IPS-18a (cell line): ENCODE data around the gene ASB16.

ENCODE experiments used
- H3K27ac ChIP-seq: one replicate; pipeline ENCODE4 v1.5.1; 2013; ENCODE audit warnings: low read length
- H3K27me3 ChIP-seq: one replicate; pipeline ENCODE4 v1.6.1; 2013; ENCODE audit warnings: mild to moderate bottlenecking, low read length; ENCODE audit not compliant: control insufficient read depth, insufficient read depth
- H3K36me3 ChIP-seq: one replicate; pipeline ENCODE4 v1.6.1; 2013; ENCODE audit warnings: low read depth, low read length; ENCODE audit not compliant: control insufficient read depth
- H3K4me1 ChIP-seq: one replicate; pipeline ENCODE4 v1.6.1; 2013; ENCODE audit warnings: low read depth, low read length; ENCODE audit not compliant: control insufficient read depth
- H3K4me3 ChIP-seq: one replicate; pipeline ENCODE4 v1.5.1; 2013; ENCODE audit warnings: low read length
- H3K9ac ChIP-seq: one replicate; pipeline ENCODE4 v1.6.1; 2013; ENCODE audit warnings: mild to moderate bottlenecking, low read length, moderate library complexity
- H3K9me3 ChIP-seq: one replicate; pipeline ENCODE4 v1.6.1; 2013; ENCODE audit warnings: low read depth, low read length; ENCODE audit not compliant: control insufficient read depth

The ASB16 gene

DNA sequence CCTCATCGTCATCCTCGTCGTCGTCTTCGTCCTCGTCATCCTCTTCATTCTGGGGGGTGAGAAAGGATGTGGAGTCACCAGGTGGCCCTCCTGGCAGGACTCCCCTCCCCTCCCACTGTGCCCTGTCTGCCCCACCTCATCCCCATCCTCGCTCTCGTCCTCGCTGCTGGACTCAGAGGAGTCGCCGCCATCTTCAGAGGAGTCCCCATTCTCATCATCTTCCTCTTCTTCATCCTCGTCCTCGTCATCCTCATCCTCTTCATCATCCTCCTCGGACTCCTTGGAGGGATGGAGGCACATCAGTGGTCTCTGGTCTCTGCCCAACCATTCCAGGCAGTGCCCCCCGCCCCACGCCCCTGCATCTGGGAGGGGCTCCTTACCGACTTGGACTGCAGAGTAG, 36.8 kb downstream of the ASB16 start:
- H3K9ac ChIP-seq, result no peak overlapping the region
- peaks cover 40% of the 10 kb centered on the region for H3K36me3 ChIP-seq
- no peak overlapping the region for H3K27ac ChIP-seq
- peaks cover 3% of the 10 kb centered on the region for H3K4me1 ChIP-seq
- H3K9me3 ChIP-seq, result no peaks in the 10 kb centered on the region
- no peaks in the 10 kb centered on the region for H3K27me3 ChIP-seq
- no peak overlapping the region for H3K4me3 ChIP-seq

DNA sequence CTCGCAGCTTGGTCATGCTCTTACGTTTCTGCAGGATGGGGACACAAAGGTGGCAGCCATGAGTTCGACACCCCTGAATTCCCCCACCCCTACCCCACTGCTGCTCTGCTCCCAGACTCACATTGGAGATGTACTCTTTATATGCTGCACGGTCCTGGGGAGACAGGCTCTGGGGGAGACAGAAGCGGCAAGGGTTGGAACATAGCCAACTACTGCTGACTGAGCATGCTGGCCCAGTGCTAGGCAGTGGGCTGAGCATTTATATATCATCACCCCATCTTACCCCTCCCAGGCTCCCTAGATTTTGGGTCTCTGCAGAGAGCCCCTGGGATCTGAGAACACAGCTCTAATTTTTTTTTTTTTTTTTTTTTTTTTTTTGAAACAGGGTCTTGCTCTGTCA, 37.2 kb downstream of the ASB16 start:
- H3K4me1 ChIP-seq, result peaks cover 3% of the 10 kb centered on the region
- H3K4me3 ChIP-seq, result no peak overlapping the region
- H3K36me3 ChIP-seq, result peaks cover 40% of the 10 kb centered on the region
- H3K27ac ChIP-seq, result no peak overlapping the region
- no peak overlapping the region for H3K9ac ChIP-seq
- no peaks in the 10 kb centered on the region for H3K9me3 ChIP-seq
- no peaks in the 10 kb centered on the region for H3K27me3 ChIP-seq

GRCh38 chr17:44209786-44210341, 39.4 kb downstream of the ASB16 start:
- Histone ChIP-seq H3K27me3 (no peaks in the 10 kb centered on the region), H3K36me3 (peaks cover 49% of the 10 kb centered on the region), H3K4me3 (no peak overlapping the region), H3K27ac (no peak overlapping the region), H3K9ac (no peak overlapping the region), H3K4me1 (no peaks in the 10 kb centered on the region), H3K9me3 (no peaks in the 10 kb centered on the region)

GRCh38 chr17:44210342-44211192, 40.1 kb downstream of the ASB16 start:
- Histone ChIP-seq H3K9ac (no peak overlapping the region), H3K27me3 (no peaks in the 10 kb centered on the region), H3K27ac (no peak overlapping the region), H3K4me1 (no peaks in the 10 kb centered on the region), H3K36me3 (peaks cover 56% of the 10 kb centered on the region), H3K4me3 (no peak overlapping the region), H3K9me3 (no peaks in the 10 kb centered on the region)

DNA sequence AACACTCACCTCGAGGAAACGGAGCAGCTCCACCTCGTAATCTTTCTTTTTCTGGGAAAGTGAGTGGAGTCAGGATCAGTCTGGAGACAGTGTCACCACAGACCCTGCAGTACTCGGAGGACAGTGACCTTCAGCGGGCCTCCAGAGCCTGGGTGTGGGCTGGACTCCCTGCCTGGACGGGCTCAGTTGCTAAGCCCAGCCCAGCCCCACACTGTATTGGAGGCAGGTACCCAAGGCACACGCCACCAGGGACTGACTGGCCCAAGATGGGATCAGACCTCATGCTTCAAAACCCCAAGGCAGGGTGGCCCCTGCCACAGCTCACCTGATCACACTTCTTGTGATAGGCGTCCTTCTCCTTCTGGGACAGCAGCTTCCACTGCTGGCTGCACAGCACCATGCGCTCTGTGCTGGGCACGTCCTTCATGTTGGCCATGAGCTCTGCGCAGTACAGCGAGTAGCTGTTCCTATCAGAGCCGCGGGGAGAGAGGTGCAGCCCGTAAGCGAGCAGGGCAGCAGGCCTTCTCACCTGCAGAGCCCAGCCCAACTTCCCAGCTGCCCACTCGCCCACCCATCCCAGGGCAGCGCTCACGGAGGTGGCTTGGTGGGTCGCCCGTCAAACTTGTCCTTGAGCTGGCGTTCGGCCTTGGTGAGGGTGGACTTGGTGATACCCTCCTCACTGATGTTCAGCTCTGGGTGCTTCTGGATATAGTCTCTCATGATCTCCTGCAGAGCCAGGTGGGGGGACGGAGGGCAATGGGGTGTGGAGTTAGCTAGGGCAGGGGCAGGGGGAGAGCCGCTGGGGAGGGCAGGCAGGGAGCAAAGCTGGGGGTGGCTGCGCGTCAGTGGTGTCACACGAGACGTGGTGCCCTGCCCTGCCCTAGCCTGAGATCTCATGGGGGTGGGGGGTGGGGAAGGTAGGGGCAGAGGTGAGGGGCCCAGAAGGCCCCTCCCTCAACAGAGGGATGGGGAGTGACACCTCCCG, 41.1 kb downstream of the ASB16 start:
- Histone ChIP-seq H3K9ac (no peak overlapping the region), H3K27ac (no peak overlapping the region), H3K27me3 (no peaks in the 10 kb centered on the region), H3K4me1 (no peaks in the 10 kb centered on the region), H3K36me3 (peaks cover 66% of the 10 kb centered on the region), H3K9me3 (no peaks in the 10 kb centered on the region), H3K4me3 (no peak overlapping the region)

- peaks cover 63% of the 10 kb centered on the region for H3K36me3 ChIP-seq
- no peak overlapping the region for H3K9ac ChIP-seq
- H3K27me3 ChIP-seq, result no peaks in the 10 kb centered on the region
- H3K9me3 ChIP-seq, result no peaks in the 10 kb centered on the region
- H3K4me3 ChIP-seq, result no peak overlapping the region
- H3K27ac ChIP-seq, result no peak overlapping the region
- peaks cover 5% of the 10 kb centered on the region for H3K4me1 ChIP-seq
These were observed 42.3 kb downstream of the ASB16 start for GRCh38 chr17:44212507-44213402.

DNA sequence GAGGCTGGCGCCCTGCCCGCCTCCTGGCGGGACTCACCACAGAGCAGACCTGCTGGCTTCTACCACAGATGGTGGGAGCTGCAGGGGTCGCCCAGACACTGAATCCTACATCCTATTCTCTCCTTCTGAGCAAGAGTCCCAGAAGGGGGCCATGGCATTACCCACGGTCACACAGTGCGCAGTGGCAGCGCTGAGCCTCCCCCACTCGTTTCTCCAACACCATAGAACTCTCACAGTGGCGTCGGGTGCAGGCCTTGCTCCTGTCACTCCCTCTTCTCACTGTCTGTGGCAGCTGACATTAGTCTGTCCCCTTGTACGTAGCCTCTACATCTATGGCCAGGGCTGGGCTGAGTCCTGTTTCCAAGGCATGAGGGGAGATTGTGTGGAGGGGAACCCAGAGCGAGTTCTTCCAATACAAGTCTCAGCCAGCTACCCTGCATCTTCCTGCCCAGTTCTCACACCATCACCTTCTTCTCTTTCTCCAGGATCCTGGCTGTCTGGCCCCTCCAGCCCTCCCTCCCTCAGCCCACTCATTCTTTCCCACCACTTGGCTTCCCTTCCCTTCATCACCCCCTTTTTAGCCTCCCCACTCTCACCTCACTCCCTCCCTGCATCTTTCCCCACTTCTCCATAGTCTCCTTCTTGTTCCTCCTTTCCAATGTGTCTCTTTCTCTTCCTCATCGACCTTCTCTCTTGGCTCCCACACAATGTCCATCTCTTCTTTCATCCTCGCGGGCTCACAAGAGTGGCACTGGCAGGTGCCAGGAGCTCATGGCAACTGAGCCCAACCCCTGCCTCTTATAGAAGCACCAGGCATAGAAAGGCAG, 43.1 kb downstream of the ASB16 start:
- Histone ChIP-seq H3K9ac (no peak overlapping the region), H3K4me1 (peaks cover 7% of the 10 kb centered on the region), H3K27me3 (no peaks in the 10 kb centered on the region), H3K27ac (no peak overlapping the region), H3K4me3 (no peak overlapping the region), H3K36me3 (peaks cover 56% of the 10 kb centered on the region), H3K9me3 (no peaks in the 10 kb centered on the region)

GRCh38 chr17:44214230-44214494, 43.7 kb downstream of the ASB16 start:
- Histone ChIP-seq H3K27ac (no peak overlapping the region), H3K4me1 (peaks cover 7% of the 10 kb centered on the region), H3K27me3 (no peaks in the 10 kb centered on the region), H3K9me3 (no peaks in the 10 kb centered on the region), H3K4me3 (no peak overlapping the region), H3K9ac (no peak overlapping the region), H3K36me3 (peaks cover 50% of the 10 kb centered on the region)

- no peak overlapping the region for H3K4me3 ChIP-seq
- no peak overlapping the region for H3K27ac ChIP-seq
- no peak overlapping the region for H3K9ac ChIP-seq
- no peaks in the 10 kb centered on the region for H3K9me3 ChIP-seq
- peaks cover 43% of the 10 kb centered on the region for H3K36me3 ChIP-seq
- no peaks in the 10 kb centered on the region for H3K27me3 ChIP-seq
- H3K4me1 ChIP-seq, result peaks cover 7% of the 10 kb centered on the region
These were observed 44.4 kb downstream of the ASB16 start for GRCh38 chr17:44214896-44215295.

- no peaks in the 10 kb centered on the region for H3K27me3 ChIP-seq
- H3K27ac ChIP-seq, result no peak overlapping the region
- no peak overlapping the region for H3K9ac ChIP-seq
- H3K9me3 ChIP-seq, result no peaks in the 10 kb centered on the region
- H3K36me3 ChIP-seq, result peaks cover 39% of the 10 kb centered on the region
- H3K4me3 ChIP-seq, result no peak overlapping the region
- H3K4me1 ChIP-seq, result peaks cover 7% of the 10 kb centered on the region
These were observed 45.7 kb downstream of the ASB16 start for GRCh38 chr17:44216173-44216572.
